OCI-LY7 (cell line): ENCODE data around the gene PKIB.

Experiments used
- CTCF ChIP-seq: fragments of 200-600 bp; sonication (generic); conservative IDR thresholded peaks from 2 replicates; pipeline ENCODE4 v1.5.1; 2014; ENCODE audit warnings: mild to moderate bottlenecking, antibody characterized with exemption, low read length, moderate library complexity, mixed read lengths
- EZH2phosphoT487 ChIP-seq: fragments of 200-600 bp; sonication (generic); IDR thresholded peaks from 2 replicates; pipeline ENCODE4 v1.6.1; 2018; ENCODE audit warnings: low read depth, borderline replicate concordance, mild to moderate bottlenecking, mixed run types, antibody characterized with exemption, low read length, moderate library complexity, mixed read lengths

GRCh38 chr6:122650403-122650802 is 40.2 kb downstream of the PKIB start:
- TF ChIP-seq CTCF (no peak), EZH2phosphoT487 (no peak)
